ENCODE measurements around the gene SGCA.
A peak's percentile ranks its signal among the peaks of the same experiment; 100 is the strongest.

SGCA gene

GRCh38 chr17:50192618-50193291 is 26.9 kb downstream of the SGCA start:
- no peak for TF ChIP-seq CTCF (IDR thresholded peaks at IDR 0.05; ENCODE audit: insufficient read depth, low read depth, low read length, missing control alignments)
- peak overlapping the region; percentile 35 for H3K4me3 ChIP-seq (ENCODE audit: low read depth, low read length)
- peak; percentile 37 for DNase-seq (ENCODE audit: low read depth)

GRCh38 chr17:50194140-50194933 is 28.5 kb downstream of the SGCA start:
- TF ChIP-seq CTCF (IDR thresholded peaks at IDR 0.05; ENCODE audit: insufficient read depth, low read depth, low read length, missing control alignments): no peak
- DNase-seq (ENCODE audit: low read depth): no peak
- no peak overlapping the region for H3K4me3 ChIP-seq (ENCODE audit: low read depth, low read length)

GRCh38 chr17:50194934-50195865 is 29.4 kb downstream of the SGCA start:
- no peak overlapping the region for H3K4me3 ChIP-seq (ENCODE audit: low read depth, low read length)
- no peak for DNase-seq (ENCODE audit: low read depth)
- no peak for TF ChIP-seq CTCF (IDR thresholded peaks at IDR 0.05; ENCODE audit: insufficient read depth, low read depth, low read length, missing control alignments)

- no peak overlapping the region for H3K4me3 ChIP-seq (ENCODE audit: low read depth, low read length)
- no peak for TF ChIP-seq CTCF (IDR thresholded peaks at IDR 0.05; ENCODE audit: insufficient read depth, low read depth, low read length, missing control alignments)
These were observed 30.2 kb downstream of the SGCA start for GRCh38 chr17:50196036-50196435.

GRCh38 chr17:50196826-50197225 is 31.0 kb downstream of the SGCA start:
- no peak overlapping the region for H3K4me3 ChIP-seq (ENCODE audit: low read depth, low read length)
- no peak for DNase-seq (ENCODE audit: low read depth)
- TF ChIP-seq CTCF (IDR thresholded peaks at IDR 0.05; ENCODE audit: insufficient read depth, low read depth, low read length, missing control alignments): no peak

More at GRCh38 chr17:50196036-50196435, 30.2 kb downstream of the SGCA start:
- DNase-seq (ENCODE audit: low read depth): no peak

GRCh38 chr17:50198026-50198669 is 32.3 kb downstream of the SGCA start:
- no peak overlapping the region for H3K4me3 ChIP-seq (ENCODE audit: low read depth, low read length)

More at GRCh38 chr17:50198026-50198669, 32.3 kb downstream of the SGCA start:
- peak; percentile 69 for DNase-seq (ENCODE audit: low read depth)
- peak; percentile 75 for TF ChIP-seq CTCF (IDR thresholded peaks at IDR 0.05; ENCODE audit: insufficient read depth, low read depth, low read length, missing control alignments)

Measured in GM12865 (cell line).